EL (cell line): ENCODE data around the gene OR10D3.
"Not testable (repeated sequence)": the region's sequence is repeated elsewhere in the genome, so short reads cannot be mapped to it uniquely, and the experiment has no call there.

ENCODE experiments used
- DNase-seq: peaks from one replicate; pipeline ENCODE4 v3.0.0-alpha.2; 2016

OR10D3 gene

GRCh38 chr11:124183068-124183467, at the start of gene OR10D3:
OR10D3 (plus strand) TSS chr11:124183345; CDS start chr11:124185270, 1,925 bp downstream.
- DNase-seq, result no peak

GRCh38 chr11:124143034-124143433, 40.1 kb upstream of the OR10D3 start:
- no peak for DNase-seq

- no peak for DNase-seq
Observed at GRCh38 chr11:124147951-124148350, 35.2 kb upstream of the OR10D3 start.

- no peak for DNase-seq
Observed at GRCh38 chr11:124150684-124151083, 32.5 kb upstream of the OR10D3 start.

- DNase-seq, result no peak
Observed at GRCh38 chr11:124152770-124153407, 30.3 kb upstream of the OR10D3 start.

GRCh38 chr11:124153821-124154220, 29.3 kb upstream of the OR10D3 start:
- no peak for DNase-seq

- no peak for DNase-seq
Observed at GRCh38 chr11:124159481-124159880, 23.7 kb upstream of the OR10D3 start.

GRCh38 chr11:124160986-124161385, 22.2 kb upstream of the OR10D3 start:
- no peak for DNase-seq

- DNase-seq, result no peak
Observed at GRCh38 chr11:124167826-124168231, 15.3 kb upstream of the OR10D3 start.

- DNase-seq, result no peak
Observed at GRCh38 chr11:124168796-124169195, 14.3 kb upstream of the OR10D3 start.

GRCh38 chr11:124170315-124170714, 12.8 kb upstream of the OR10D3 start:
- DNase-seq, result not testable (repeated sequence)

GRCh38 chr11:124170801-124171586, 12.2 kb upstream of the OR10D3 start:
- DNase-seq, result no peak

- no peak for DNase-seq
Observed at GRCh38 chr11:124172101-124172500, 11.0 kb upstream of the OR10D3 start.

- no peak for DNase-seq
Observed at GRCh38 chr11:124172599-124172998, 10.5 kb upstream of the OR10D3 start.

GRCh38 chr11:124174001-124174583, 9.1 kb upstream of the OR10D3 start:
- peak; percentile 13 for DNase-seq

- DNase-seq, result no peak
Observed at GRCh38 chr11:124176925-124177715, 6.0 kb upstream of the OR10D3 start.

GRCh38 chr11:124179310-124179709, 3.8 kb upstream of the OR10D3 start:
- DNase-seq, result no peak

GRCh38 chr11:124190298-124191139, 7.4 kb downstream of the OR10D3 start:
- DNase-seq, result no peak

- DNase-seq, result no peak
Observed at GRCh38 chr11:124193221-124194010, 10.3 kb downstream of the OR10D3 start.

- peak; percentile 7 for DNase-seq
Observed at GRCh38 chr11:124194293-124195188, 11.4 kb downstream of the OR10D3 start.
